Measurements from ENCODE around the gene MFAP3L. TPM values are rescaled to one million over a fixed set of nuclear protein-coding genes. Genes with fewer than 3 reads are reported as not detected.

The MFAP3L gene
- total RNA-seq (2022; extraction: Qiagen RNA extraction; ENCODE audit: low read depth), result 4.7 to 7.3 TPM (median 5.6 TPM) in 5 replicates

DNA sequence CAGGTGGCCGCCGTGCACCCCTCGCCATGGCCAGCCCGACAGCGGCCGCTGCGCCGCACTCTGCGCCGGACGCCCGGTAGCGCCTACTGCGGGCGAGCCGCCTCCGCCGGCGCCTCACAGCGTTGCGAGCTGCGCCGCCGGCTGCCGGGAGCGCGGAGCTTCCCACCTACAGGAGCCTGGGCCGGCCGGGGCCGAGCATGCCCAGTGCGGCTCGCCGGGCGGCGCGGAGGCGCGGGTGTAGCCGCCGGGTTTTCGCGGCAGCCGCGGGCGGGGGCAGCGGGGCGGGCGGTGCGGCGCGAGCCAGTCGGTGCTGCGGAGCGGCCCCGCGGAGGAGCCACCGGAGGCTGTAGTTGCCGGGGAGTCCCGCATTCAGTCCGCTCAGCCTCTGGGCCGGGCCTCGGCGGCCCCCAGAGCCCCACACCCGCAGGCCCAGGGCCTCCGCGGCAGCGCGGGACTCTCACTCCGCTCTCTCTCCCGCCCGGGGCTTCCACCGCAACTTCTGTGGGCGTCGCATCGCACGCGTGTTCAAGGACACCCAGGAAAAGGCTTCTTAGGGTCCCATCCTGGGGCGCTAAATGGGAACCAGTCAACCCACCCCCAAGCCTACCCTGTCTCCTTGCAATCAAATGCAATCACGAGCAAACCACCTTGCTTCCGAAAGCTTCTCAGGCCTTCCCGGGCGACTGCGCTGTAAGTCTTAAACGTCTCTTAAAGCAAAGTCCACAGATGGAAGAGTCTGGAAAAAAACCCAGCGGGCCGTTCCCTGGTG is at the start of gene MFAP3L:
MFAP3L (minus strand) TSS at position 143 of the 769 bp plus-strand sequence. CDS start 20,518 bp downstream, outside the sequence.

Other genes starting within 250 kb of the MFAP3L start
- gene AADAT, start 63.6 kb upstream of the MFAP3L start, total RNA-seq (2022; extraction: Qiagen RNA extraction; ENCODE audit: low read depth), result 8.3 to 9.1 TPM (median 8.8 TPM) in 5 replicates

Measured in A549 treated with DMSO at 1 μM for 4 hours (cell line).